Occipital lobe (tissue), 2 donors: Measurements from ENCODE around the gene DPF3. TPM values are rescaled to one million over a fixed set of nuclear protein-coding genes. Genes with fewer than 3 reads are reported as not detected.
A peak's percentile ranks its signal among the peaks of the same experiment; 100 is the strongest.

Experiments used
- DNase-seq: peaks from one replicate; lab custom pipeline; 2025; lab: John Stamatoyannopoulos, UW
- total RNA-seq: library from RNA; depleted of rRNA; stranded (reverse); fragments of >200 nt; gene quantifications from one replicate; pipeline ENCODE4 v1.2.3, GENCODE V29; 2014

Gene DPF3
- total RNA-seq, 1 donor from 2014 or later: 5.3 TPM

- no peak for DNase-seq
Measured at GRCh38 chr14:72716476-72716875, 177.4 kb downstream of the DPF3 start.

DNA sequence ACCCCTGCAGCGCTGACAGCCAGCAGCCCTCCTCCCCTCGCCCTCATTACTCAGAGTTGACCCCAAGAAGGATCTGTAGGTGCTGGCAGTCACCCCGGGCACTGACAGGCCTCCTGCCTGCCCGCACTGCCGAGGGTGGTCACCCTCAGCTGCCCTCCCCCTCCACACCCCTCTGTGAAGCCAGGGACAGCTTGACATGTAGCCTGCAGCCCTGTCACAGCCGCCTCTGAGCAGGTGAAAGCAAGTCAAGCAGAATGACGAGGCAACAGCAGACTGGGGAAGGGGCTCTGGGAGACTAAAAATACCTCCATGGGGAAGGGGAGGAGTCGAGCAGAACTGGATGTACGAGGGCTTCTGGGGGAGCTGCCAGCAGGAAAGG lies 178.1 kb downstream of the DPF3 start:
- DNase-seq: no peak

DNA sequence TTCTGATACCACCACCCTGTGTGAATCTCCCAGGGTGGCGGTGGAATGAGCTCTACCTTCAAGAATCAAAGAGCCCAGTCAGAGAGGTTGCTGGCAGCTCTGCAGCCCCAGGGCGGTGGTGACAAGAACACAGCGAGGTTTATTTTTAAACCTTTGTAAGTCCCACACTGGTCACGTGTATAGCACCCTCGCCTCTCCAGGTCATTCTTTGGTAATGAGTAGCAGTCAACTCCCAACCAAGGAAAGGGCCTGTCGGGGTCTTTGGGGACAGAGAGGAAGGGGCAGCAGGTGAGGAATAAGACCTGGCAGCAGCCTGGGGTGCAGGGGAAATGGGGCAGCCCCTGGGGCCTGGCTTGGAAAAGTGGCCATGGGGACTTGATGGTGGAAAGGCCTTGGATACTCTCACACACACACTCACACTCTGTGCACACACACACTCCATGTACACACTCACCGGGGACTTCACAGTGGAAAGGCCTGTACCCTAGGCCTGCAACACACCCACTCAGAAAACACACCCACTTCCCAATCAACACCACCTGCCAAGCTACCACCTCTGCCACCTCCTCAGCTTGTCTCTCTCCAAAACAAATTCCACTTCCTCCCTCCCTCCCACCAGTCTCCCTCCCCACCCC lies 178.6 kb downstream of the DPF3 start:
- no peak for DNase-seq

DNA sequence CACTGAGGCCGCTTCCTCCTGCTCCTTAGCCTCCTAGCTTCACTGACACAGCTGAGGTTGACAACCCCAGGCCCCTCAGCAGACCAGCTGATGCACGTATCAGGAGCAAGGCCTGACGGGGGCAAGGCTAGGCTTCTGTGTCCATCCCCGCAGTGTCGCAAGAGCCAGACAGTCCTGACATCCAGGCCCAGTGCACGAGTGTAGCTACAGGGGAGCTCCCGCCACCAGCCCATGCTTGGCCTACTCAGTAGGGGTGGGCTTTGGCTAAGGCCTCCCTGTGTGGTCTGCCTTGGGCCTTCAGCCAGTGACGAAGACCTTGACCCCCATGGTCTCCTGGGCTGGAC lies 179.1 kb downstream of the DPF3 start:
- no peak for DNase-seq

- DNase-seq: no peak
Measured at GRCh38 chr14:72714094-72714493, 179.8 kb downstream of the DPF3 start.

DNA sequence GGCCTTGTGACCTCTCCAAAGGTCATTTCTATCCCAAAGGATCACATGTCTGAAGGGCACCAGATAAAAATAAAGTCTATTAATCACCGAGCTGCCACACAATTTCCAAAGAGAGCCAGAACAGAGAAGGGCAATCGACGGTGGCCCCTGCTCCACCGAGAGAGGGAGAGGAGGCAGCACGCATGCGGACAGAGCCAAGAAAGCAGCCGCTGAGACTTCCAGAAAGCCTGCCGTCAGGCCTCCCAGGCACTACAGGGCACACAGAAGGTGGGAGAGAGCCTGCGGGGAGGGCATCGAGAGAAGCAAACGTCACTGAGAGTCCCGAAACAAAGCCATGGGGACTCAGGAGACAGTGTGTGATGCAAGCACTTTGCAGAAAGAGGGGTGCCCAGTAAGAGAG lies 182.0 kb downstream of the DPF3 start:
- DNase-seq: no peak

DNA sequence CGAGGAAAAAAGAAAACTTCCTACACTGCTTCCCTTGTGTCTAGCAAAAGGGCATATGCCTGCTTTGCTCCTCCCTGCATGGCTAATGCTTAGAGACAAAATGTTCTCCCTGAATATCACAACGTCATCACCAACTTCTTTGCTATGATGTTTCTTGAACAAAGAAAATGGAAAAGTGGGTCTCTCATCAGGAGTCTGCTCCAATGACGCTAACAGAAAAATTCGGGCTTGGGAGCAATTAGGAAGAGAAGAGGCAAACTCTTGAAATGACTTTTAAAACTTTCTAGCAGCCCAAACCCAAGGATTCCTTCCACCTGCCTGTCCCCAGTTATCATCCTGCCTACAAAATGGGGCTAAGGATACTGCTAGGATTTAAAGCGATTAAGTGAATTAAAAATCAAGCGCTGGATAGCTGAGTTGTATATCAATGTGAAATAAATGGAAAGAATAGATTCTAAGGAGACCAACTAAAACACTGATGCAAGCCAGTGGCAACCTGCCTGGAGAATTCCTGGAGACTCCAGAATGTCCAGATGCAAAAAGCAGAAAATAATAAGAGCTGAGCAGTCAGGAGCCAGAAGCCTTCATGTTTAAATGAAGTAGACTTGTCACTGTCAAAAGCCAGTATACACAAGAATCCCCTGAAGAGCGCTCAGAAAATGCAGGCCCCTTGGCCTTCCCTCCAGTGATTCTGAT lies 183.8 kb downstream of the DPF3 start:
- DNase-seq: no peak

- peak; percentile 27 for DNase-seq
Measured at GRCh38 chr14:72708708-72709475, 185.0 kb downstream of the DPF3 start.

DNA sequence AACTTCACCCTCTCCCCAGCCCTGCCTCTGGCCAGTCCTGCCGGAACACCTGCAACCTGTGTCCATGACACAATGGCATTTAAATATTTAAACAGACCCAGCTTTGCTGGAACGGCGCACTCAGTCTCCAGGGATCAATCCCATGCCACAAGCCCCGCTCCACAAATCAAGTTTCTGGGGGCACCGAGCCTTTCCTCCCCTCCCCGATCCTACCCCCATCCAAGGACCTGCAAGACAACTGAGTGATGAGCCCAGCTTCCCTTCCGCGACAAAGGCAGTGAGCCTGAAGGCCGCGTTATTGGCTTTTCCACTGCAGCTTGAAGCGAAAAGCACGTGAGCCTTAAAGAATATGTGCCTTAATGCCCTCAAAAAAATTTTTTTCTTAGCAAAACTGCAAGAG lies 185.7 kb downstream of the DPF3 start:
- DNase-seq: no peak

- no peak for DNase-seq
Measured at GRCh38 chr14:72706485-72706884, 187.4 kb downstream of the DPF3 start.

DNA sequence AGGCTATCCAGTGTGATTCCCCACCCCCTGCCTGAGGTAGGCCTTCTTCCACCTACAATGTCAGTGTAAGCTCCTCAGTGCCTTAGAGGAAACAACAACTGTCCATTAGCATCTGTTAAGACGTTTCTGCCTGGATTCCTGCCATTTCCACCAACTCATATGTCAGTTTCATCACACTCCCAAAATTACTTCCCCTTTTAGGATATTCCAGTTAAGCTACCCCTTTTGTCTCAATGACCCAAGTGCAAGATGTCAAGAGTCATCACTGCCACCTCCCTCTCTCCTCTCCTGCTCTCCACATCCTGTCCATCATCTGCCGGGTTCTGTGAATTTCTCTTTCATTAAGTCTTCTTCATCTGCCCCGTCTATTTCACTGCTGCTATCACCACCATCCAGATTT lies 189.4 kb downstream of the DPF3 start:
- DNase-seq: no peak

DNA sequence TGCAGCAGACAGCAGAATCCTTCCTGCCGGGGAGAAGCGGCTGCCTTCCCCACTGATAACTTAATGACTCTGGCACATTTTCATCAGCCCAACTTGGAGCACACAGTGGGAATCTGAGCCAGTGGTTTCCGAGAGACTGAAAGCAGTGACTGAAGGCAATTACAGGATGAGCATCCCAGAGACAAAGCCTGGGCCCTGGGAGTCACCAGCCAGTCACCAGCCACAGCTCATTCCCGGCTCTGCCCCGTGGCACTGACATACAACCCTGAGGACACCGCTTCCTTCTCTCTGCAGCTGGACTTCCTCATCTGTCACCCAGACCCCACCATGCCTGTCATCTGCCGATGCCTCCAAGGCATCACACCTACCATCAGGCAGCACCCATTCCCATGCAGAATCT lies 192.3 kb downstream of the DPF3 start:
- no peak for DNase-seq

DNA sequence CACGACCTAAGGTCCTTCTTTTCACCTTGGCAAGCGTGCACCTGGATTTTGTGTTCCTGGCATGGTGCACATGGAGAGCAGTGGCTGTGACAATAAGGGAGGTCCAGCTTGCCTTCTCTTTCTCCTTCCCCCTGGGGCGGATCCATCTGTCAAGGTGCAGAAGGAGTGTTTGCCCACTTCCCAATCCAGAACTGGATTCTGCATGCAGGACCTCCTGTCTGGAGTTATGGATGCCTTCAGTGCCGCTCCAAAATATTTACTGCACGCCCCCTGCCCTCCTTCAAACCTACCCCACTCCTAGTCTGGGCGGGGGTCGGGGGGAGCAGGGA lies 192.7 kb downstream of the DPF3 start:
- no peak for DNase-seq

DNA sequence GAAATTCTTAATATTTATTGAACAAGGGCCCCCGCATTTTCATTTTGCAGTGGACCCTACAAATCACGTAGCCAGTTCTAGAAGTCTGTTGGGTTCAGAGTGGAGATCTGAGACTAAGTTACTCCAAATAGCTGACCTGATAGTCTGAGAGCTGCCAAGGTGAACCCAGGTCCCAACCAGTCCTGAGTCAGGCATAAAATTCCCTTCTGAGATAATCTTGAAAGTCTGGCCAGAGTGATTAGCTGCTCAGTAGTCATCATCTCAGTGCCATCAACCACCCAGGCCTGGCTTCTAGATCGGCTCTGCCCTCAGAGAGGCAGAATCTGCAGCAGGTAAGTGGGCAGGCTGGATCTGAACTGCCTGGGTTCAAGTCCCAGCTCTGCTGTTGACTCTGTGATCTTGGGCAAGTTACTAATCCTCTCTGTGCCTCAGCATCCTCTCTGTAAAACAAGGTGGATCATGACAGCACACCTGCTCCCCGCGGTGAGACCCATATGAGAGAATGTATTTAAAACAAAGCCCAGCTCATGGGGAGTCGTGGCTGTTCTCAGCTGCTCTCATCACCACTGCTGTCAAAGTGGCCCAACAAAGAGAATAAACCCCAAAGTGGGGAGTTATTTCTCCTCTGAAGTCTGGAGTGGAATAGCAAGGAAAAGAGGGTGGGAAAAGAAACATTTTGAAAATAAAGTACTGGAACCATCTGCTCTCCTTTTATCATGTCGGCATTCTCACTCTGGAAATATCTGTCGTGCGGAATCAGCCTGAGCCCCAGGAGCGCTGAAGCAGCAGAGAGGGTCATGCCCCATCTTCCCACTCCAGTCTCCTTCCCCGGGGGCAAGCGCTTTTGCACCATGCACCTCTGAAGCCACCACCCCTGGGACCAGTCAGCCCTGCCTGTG lies 193.3 kb downstream of the DPF3 start:
- no peak for DNase-seq

DNA sequence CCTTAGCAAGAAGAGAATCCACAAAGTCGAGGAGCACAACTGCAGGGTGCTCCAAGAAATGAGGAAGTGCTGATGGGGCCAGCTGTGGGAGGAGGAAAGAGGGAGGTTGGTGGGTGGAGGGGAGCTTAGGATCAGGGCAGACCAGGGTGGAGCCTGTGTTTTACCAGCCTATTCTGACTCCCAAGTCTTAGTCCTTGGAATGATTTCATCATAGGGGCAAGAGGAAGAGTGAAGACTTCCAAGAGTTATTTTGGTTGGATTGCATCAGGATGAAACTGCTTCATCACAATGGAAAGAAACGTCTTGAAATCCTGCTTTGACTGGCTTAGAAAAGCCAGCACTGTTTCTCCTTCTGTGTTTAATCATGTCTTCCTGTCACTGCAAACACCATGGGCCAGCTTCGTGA lies 194.0 kb downstream of the DPF3 start:
- DNase-seq: no peak

- DNase-seq: no peak
Measured at GRCh38 chr14:72699443-72699842, 194.5 kb downstream of the DPF3 start.

GRCh38 chr14:72692696-72693095 lies 201.2 kb downstream of the DPF3 start:
- no peak for DNase-seq

DNA sequence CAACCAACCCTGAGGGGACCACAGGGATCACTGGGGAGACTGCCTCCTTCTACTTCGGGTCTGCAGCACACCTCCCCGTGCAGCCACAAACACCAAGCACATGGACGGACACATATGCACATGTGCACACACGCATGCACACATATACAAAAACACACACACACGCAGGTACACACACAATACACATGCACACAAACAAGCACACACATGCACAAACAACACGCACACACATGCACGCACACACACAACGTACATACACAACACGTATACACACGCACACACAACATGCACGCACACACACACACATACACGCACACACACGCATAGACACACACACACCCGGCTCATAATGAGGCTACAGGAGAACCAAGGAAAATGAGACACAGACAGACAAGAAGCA lies 203.6 kb downstream of the DPF3 start:
- no peak for DNase-seq

DNA sequence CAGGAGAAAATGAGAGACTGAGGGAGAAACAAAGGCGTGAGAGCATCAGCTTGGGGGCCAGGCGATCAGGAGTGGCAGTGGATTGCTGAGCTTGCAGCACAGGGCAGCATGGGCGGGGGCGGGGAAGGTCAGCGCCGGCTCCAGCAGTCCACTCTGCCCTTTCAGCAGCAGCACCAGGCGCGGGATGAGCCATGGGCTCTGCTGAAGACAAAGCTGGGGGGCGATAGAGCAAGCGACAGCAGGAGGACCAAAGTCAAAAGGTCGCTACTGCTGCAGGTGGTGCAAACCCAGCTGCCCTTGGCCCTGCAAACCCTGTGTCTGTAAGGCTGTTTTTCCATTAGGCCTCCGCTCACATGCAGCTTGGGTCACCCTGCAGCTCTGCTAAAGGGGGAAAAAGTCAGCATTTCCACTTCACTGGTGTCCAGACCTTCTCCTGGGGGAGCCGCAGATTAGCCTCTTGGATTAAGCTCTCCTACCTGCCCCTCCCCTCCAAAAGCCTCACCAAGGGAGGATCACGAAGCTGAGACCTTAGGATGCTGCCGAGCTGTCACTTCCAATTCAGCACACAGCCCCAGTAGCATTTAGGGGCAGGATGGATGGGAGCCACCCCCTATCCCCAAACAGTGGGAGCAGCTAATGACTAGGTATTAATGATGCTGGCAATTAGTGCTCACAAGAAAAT lies 204.8 kb downstream of the DPF3 start:
- DNase-seq: no peak

DNA sequence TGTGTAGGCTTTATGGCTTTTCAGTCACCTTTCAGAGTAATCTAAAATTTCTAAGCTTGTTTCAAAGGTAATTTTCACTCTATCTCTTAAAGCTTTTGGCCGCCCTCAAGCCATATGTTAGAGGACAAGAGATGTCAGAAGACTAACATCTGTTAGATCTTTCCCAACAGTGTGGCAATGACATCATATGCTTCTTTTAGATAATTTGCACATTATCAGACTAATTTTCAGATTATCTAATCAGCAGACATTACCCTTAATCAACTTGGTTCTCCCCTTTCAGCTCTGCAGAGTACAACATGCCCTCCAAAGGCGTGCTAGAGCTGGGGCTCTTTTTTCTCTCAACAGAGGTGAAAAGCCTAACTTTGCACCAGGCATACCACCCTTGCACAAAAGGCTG lies 207.1 kb downstream of the DPF3 start:
- DNase-seq: no peak

GRCh38 chr14:72686101-72686500 lies 207.8 kb downstream of the DPF3 start:
- no peak for DNase-seq
